GM21786 (cell line): ENCODE measurements around the gene PTPN14.

Experiments used
- ATAC-seq: cut with Tn5 transposase; IDR thresholded peaks from one replicate; pipeline ENCODE4 v1.9.1; 2021; ENCODE audit not compliant: unreplicated experiment

The PTPN14 gene

GRCh38 chr1:214458541-214458940 lies 92.9 kb downstream of the PTPN14 start:
- no peak for ATAC-seq

GRCh38 chr1:214455971-214456867 lies 95.2 kb downstream of the PTPN14 start:
- ATAC-seq, result no peak

- no peak for ATAC-seq
Measured at GRCh38 chr1:214455479-214455878, 95.9 kb downstream of the PTPN14 start.

GRCh38 chr1:214454569-214455396 lies 96.6 kb downstream of the PTPN14 start:
- no peak for ATAC-seq

- no peak for ATAC-seq
Measured at GRCh38 chr1:214453109-214453722, 98.2 kb downstream of the PTPN14 start.

- ATAC-seq, result no peak
Measured at GRCh38 chr1:214452152-214452784, 99.1 kb downstream of the PTPN14 start.

GRCh38 chr1:214451596-214451995 lies 99.8 kb downstream of the PTPN14 start:
- ATAC-seq, result no peak

- no peak for ATAC-seq
Measured at GRCh38 chr1:214449371-214449770, 102.0 kb downstream of the PTPN14 start.

GRCh38 chr1:214448536-214448935 lies 102.9 kb downstream of the PTPN14 start:
- ATAC-seq, result no peak

GRCh38 chr1:214447557-214447871 lies 103.9 kb downstream of the PTPN14 start:
- ATAC-seq, result no peak

GRCh38 chr1:214446772-214447556 lies 104.4 kb downstream of the PTPN14 start:
- ATAC-seq, result peak; percentile 61

GRCh38 chr1:214445831-214446614 lies 105.4 kb downstream of the PTPN14 start:
- no peak for ATAC-seq

- ATAC-seq, result no peak
Measured at GRCh38 chr1:214445199-214445598, 106.2 kb downstream of the PTPN14 start.

GRCh38 chr1:214444182-214444939 lies 107.0 kb downstream of the PTPN14 start:
- ATAC-seq, result no peak

- no peak for ATAC-seq
Measured at GRCh38 chr1:214441119-214441518, 110.3 kb downstream of the PTPN14 start.

- ATAC-seq, result no peak
Measured at GRCh38 chr1:214440219-214440965, 111.0 kb downstream of the PTPN14 start.

GRCh38 chr1:214439352-214440119 lies 111.9 kb downstream of the PTPN14 start:
- peak; percentile 82 for ATAC-seq
